GM12891 (cell line): Measurements from ENCODE around the gene JUP.

ENCODE experiments used
- POLR2A ChIP-seq: IDR thresholded peaks from 2 replicates; pipeline ENCODE4 v1.6.1; 2011; ENCODE audit warnings: low read depth, low read length, control low read depth
- POLR2AphosphoS5 ChIP-seq: IDR thresholded peaks from 2 replicates; pipeline ENCODE4 v1.6.1; 2011; ENCODE audit warnings: low read depth, low read length, control low read depth

DNA sequence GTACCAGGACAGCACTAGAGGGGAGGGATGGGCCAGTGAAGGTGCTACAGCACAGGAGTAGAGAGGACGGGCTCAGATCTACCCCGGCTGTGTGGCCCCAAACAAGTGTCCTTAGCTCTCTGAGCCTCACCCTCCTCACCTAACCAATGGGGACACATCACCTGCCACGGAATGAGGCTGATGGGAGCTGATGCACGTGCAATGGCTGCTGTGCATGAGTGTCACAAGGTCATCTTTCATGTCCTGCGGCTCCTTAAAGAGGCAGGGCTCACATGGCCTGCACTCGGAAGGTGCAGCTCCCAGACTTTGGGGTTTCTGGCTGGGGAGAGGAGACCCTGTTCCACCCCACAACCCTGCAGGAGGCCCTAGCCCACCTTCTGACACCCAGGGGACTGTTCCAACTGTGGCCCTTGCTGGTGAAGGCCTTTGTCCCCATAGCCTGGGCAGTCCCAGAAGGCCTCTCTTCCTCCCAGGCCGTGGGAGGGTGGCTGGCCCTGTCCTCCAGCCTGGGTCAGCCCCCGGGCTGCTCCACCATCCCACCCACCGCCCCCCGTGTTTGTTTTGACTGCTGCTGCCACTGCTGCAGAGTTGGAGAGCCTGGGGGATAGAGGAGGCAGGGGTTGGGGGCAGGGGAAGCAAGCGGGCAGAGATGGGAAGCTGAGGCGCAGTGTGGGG, 62.6 kb downstream of the JUP start:
- TF ChIP-seq POLR2A (no peak), POLR2AphosphoS5 (no peak)
